HL-60 (cell line): ENCODE results near the gene GSTA3.

Experiments
- DNase-seq, 2 experiments: peaks; one replicate each; pipeline ENCODE4 v3.0.0-alpha.2; 2010 to 2020; ENCODE audit warnings: low read depth in 1 of 2, low spot score in 1 of 2
- H3K27ac ChIP-seq: fragments of 250-450 bp; sonication (Bioruptor Pico); replicated peaks from 2 replicates; pipeline ENCODE4 v1.5.1; 2020; ENCODE audit warnings: mild to moderate bottlenecking, moderate library complexity
- H3K27me3 ChIP-seq: fragments of 250-450 bp; sonication (Bioruptor Pico); 2 replicates; pipeline ENCODE4 v1.5.1; 2021; ENCODE audit warnings: mild to moderate bottlenecking, moderate library complexity; ENCODE audit not compliant: insufficient read depth, poor library complexity, severe bottlenecking
- H3K4me3 ChIP-seq: replicated peaks from 2 replicates; pipeline ENCODE4 v1.5.1; 2011; ENCODE audit warnings: mild to moderate bottlenecking, control low read depth, low read length; ENCODE audit not compliant: insufficient read depth
- CTCF ChIP-seq: IDR thresholded peaks from one replicate; pipeline ENCODE4 v1.5.1; 2011; ENCODE audit warnings: low read length, control low read depth, inconsistent platforms; ENCODE audit not compliant: insufficient read depth
- GABPA ChIP-seq: IDR thresholded peaks from 2 replicates; pipeline ENCODE4 v1.6.1; 2012; ENCODE audit warnings: low read depth
- POLR2AphosphoS5 ChIP-seq: IDR thresholded peaks from 2 replicates; pipeline ENCODE4 v1.6.1; 2012; ENCODE audit warnings: low read depth
- REST ChIP-seq: IDR thresholded peaks from 2 replicates; pipeline ENCODE4 v1.6.1; 2012; ENCODE audit warnings: low read depth; ENCODE audit not compliant: insufficient replicate concordance
- SPI1 ChIP-seq: IDR thresholded peaks from 2 replicates; pipeline ENCODE4 v1.6.1; 2012; ENCODE audit warnings: low read depth, mild to moderate bottlenecking, borderline replicate concordance

GSTA3 gene

GRCh38 chr6:52890018-52890417, 19.5 kb downstream of the GSTA3 start:
- DNase-seq, result no peak
- Histone ChIP-seq H3K4me3 (no peak overlapping the region), H3K27ac (no peak overlapping the region), H3K27me3 (no peaks in the 10 kb centered on the region)
- no peak for TF ChIP-seq REST
- TF ChIP-seq SPI1, result no peak
- TF ChIP-seq POLR2AphosphoS5, result no peak
- TF ChIP-seq GABPA, result no peak
- no peak for TF ChIP-seq CTCF

GRCh38 chr6:52887910-52888524, 21.5 kb downstream of the GSTA3 start:
- no peaks in the 10 kb centered on the region for H3K27me3 ChIP-seq
- no peak overlapping the region for H3K4me3 ChIP-seq
- TF ChIP-seq GABPA (no peak), SPI1 (no peak), REST (no peak)
- DNase-seq, result no peak
- H3K27ac ChIP-seq, result no peak overlapping the region

GRCh38 chr6:52881996-52882841, 27.3 kb downstream of the GSTA3 start:
- DNase-seq, result peak; percentile 37 to 73
- no peak for TF ChIP-seq POLR2AphosphoS5
- no peak for TF ChIP-seq GABPA
- peak; percentile 32; the same call in 1 of the 2 replicates for TF ChIP-seq SPI1
- TF ChIP-seq REST, result no peak
- TF ChIP-seq CTCF, result peak; percentile 81
- Histone ChIP-seq H3K27ac (no peak overlapping the region), H3K4me3 (peak overlapping the region; percentile 40), H3K27me3 (no peaks in the 10 kb centered on the region)
